A549 (cell line): ENCODE data around the gene PPHLN1. TPM values are rescaled to one million over a fixed set of nuclear protein-coding genes. Genes with fewer than 3 reads are reported as not detected.

ENCODE experiments used
- ATAC-seq, 2 experiments: fragments of 200-7000 bp in 1 of 2; fragments of >200 bp in 1 of 2; cut with Nextera tagmentation in 1 of 2; cut with Tn5 transposase in 1 of 2; 3 replicates each; pipeline versions ENCODE4 v1.8.0 to v1.9.1; 2018 to 2020; ENCODE audit warnings: mild to moderate bottlenecking in 1 of 2, moderate library complexity in 1 of 2
- CTCF ChIA-PET: fragments of 300-600 bp; sonication (Branson Sonifier 250); formaldehyde crosslinking; extraction: SDS; loops from one replicate; lab custom pipeline; 2021; ENCODE audit warnings: antibody characterized with exemption, inconsistent platforms; lab: Yijun Ruan, JAX
- POLR2A ChIA-PET: fragments of 350-600 bp; formaldehyde crosslinking; extraction: SDS; loops from one replicate; lab custom pipeline; 2021; ENCODE audit warnings: antibody characterized with exemption, inconsistent platforms; lab: Yijun Ruan, JAX
- DNase-seq, 2 experiments: peaks; one replicate each; pipeline versions ENCODE4 v3.0.0 to v3.0.0-alpha.2; 2011 to 2016; ENCODE audit warnings: low read depth in 1 of 2, low spot score in 1 of 2
- FAIRE-seq: peaks from 2 replicates; lab custom pipeline; 2011; peaks lifted over from hg19 to GRCh38; lab: Jason Lieb, UNC
- H3K27ac ChIP-seq, 2 experiments: fragments of >200 bp; sonication (Bioruptor Twin); formaldehyde crosslinking; 3 replicates each; pipeline ENCODE4 v1.5.1; 2016 to 2017
- H3K4me1 ChIP-seq: fragments of >200 bp; sonication (Bioruptor Twin); formaldehyde crosslinking; 3 replicates; pipeline ENCODE4 v1.6.1; 2016
- H3K4me2 ChIP-seq: fragments of >200 bp; sonication (Bioruptor Twin); formaldehyde crosslinking; 3 replicates; pipeline ENCODE4 v1.6.1; 2016
- H3K4me3 ChIP-seq: fragments of >200 bp; sonication (Bioruptor Twin); formaldehyde crosslinking; 3 replicates; pipeline ENCODE4 v1.5.1; 2016
- H3K9me3 ChIP-seq: fragments of >200 bp; sonication (Bioruptor Twin); formaldehyde crosslinking; 3 replicates; pipeline ENCODE4 v1.6.1; 2016
- BCL3 ChIP-seq: fragments of >200 bp; sonication (Bioruptor Twin); formaldehyde crosslinking; IDR thresholded peaks from 3 replicates; pipeline ENCODE4 v1.6.1; 2016
- CBX2 ChIP-seq: fragments of 200-600 bp; sonication (generic); IDR thresholded peaks from 2 replicates; pipeline ENCODE4 v1.6.1; 2016; ENCODE audit warnings: low read depth, mild to moderate bottlenecking, borderline replicate concordance
- CBX8 ChIP-seq: fragments of 200-600 bp; sonication (generic); IDR thresholded peaks from 2 replicates; pipeline ENCODE4 v1.6.1; 2016
- CHD4 ChIP-seq: fragments of 200-600 bp; sonication (generic); IDR thresholded peaks from 2 replicates; pipeline ENCODE4 v1.6.1; 2016; ENCODE audit warnings: antibody characterized with exemption, mild to moderate bottlenecking, borderline replicate concordance
- EHMT2 ChIP-seq: fragments of 200-600 bp; sonication (generic); IDR thresholded peaks from 2 replicates; pipeline ENCODE4 v1.6.1; 2016; ENCODE audit warnings: antibody characterized with exemption, low read depth, mild to moderate bottlenecking, moderate library complexity
- EP300 ChIP-seq, 2 experiments: fragments of >200 bp; sonication (Bioruptor Twin); formaldehyde crosslinking; IDR thresholded peaks; 2 replicates in 1 of 2; 3 replicates in 1 of 2; pipeline ENCODE4 v1.6.1; 2016 to 2017
- FOXS1 ChIP-seq: fragments of 250-450 bp; sonication (Bioruptor Pico); IDR thresholded peaks from 2 replicates; pipeline ENCODE4 v1.5.0; 2020; ENCODE audit warnings: mild to moderate bottlenecking, moderate library complexity
- HDAC2 ChIP-seq: fragments of 200-600 bp; sonication (generic); IDR thresholded peaks from 2 replicates; pipeline ENCODE4 v1.6.1; 2016
- HOXB5 ChIP-seq: fragments of 250-450 bp; sonication (Bioruptor Pico); IDR thresholded peaks from 2 replicates; pipeline ENCODE4 v1.5.0; 2020; ENCODE audit warnings: mild to moderate bottlenecking, moderate library complexity
- KDM1A ChIP-seq: fragments of 200-600 bp; sonication (generic); IDR thresholded peaks from 2 replicates; pipeline ENCODE4 v1.6.1; 2016; ENCODE audit warnings: low read depth, mild to moderate bottlenecking
- MAFK ChIP-seq: fragments of 450-650 bp; IDR thresholded peaks from 2 replicates; pipeline ENCODE4 v1.6.1; 2014; ENCODE audit not compliant: partially characterized antibody
- PHF8 ChIP-seq: fragments of 200-600 bp; sonication (generic); IDR thresholded peaks from 2 replicates; pipeline ENCODE4 v1.6.1; 2016; ENCODE audit warnings: low read depth, mild to moderate bottlenecking, antibody characterized with exemption, moderate library complexity, borderline replicate concordance
- SMC3 ChIP-seq: fragments of >200 bp; sonication (Bioruptor Twin); formaldehyde crosslinking; IDR thresholded peaks from 3 replicates; pipeline ENCODE4 v1.6.1; 2018; ENCODE audit warnings: inconsistent platforms
- TFCP2L1 ChIP-seq: fragments of 250-450 bp; sonication (Bioruptor Pico); IDR thresholded peaks from 2 replicates; pipeline ENCODE4 v1.5.0; 2021; ENCODE audit warnings: mild to moderate bottlenecking
- TP53 ChIP-seq: fragments of 250-450 bp; sonication (Bioruptor Pico); IDR thresholded peaks from 2 replicates; pipeline ENCODE4 v1.5.0; 2021; ENCODE audit warnings: mild to moderate bottlenecking, moderate library complexity
- WGBS: methylation state at CpG from one replicate; pipeline ENCODE4 v1.1.6; 2017; ENCODE audit errors: missing lambda C conversion rate; 5-methylcytosine and 5-hydroxymethylcytosine counted together
- polyA plus RNA-seq, 4 experiments: library from polyadenylated mRNA; depleted of rRNA in 3 of 4; stranded (reverse); fragments of >200 nt; fragmentation: RNase III in 1 of 4; extraction: RNeasy Plus Mini Kit Qiagen cat#74134 plus additional on column Dnase treatment in 1 of 4; gene quantifications; 2 replicates in 3 of 4; 3 replicates in 1 of 4; pipeline ENCODE4 v1.2.3, GENCODE V29; 2011 to 2017
- TF ChIP-seq, protein P1 (sequence below): fragments of >200 bp; sonication (Bioruptor Twin); formaldehyde crosslinking; IDR thresholded peaks from 3 replicates; pipeline ENCODE4 v1.5.1; 2016
- TF ChIP-seq, protein P2 (sequence below): fragments of 250-450 bp; sonication (Bioruptor Pico); IDR thresholded peaks from 2 replicates; pipeline ENCODE4 v1.5.0; 2021; ENCODE audit warnings: mild to moderate bottlenecking, moderate library complexity, borderline replicate concordance
- TF ChIP-seq, protein P3 (sequence below): fragments of >200 bp; sonication (Bioruptor Twin); formaldehyde crosslinking; IDR thresholded peaks from 2 replicates; pipeline ENCODE4 v1.6.1; 2016

PPHLN1 gene
- polyA plus RNA-seq, 2 of the 4 experiments (the other 2 are of a cell fraction), result 55.5 to 135 TPM

DNA sequence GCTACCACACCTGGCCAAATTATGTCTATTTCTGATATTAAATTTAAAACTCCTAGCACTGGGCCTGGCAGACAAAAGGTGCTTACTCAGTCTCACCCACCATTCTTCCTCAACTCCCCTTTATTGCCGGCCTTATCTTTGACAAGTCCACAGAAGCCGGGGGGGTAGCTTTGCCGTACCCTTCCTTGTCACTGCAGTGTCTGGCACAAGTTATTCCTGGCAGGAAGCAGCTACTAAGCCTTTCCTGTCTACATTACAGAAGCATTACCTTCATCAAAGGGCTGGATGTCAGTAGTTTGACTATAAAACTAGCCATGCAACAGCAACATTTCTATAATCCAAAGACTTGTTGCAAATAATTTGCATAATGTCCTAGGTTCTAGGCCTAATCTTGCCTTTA lies 136.5 kb downstream of the PPHLN1 start:
- ChIA-PET POLR2A (no interaction called here), CTCF (interaction anchor here (1.3 to 4.3 kb wide), 2 partner anchors 20 kb away, joined by 3 to 17 read pairs; no protein-coding TSS in a partner anchor)
- H3K4me2 ChIP-seq, result no peak overlapping the region
- H3K4me1 ChIP-seq, result no peaks in the 10 kb centered on the region
- FAIRE-seq (no peak), ATAC-seq (no peak), DNase-seq (no peak)
- TF ChIP-seq, protein P1, sequence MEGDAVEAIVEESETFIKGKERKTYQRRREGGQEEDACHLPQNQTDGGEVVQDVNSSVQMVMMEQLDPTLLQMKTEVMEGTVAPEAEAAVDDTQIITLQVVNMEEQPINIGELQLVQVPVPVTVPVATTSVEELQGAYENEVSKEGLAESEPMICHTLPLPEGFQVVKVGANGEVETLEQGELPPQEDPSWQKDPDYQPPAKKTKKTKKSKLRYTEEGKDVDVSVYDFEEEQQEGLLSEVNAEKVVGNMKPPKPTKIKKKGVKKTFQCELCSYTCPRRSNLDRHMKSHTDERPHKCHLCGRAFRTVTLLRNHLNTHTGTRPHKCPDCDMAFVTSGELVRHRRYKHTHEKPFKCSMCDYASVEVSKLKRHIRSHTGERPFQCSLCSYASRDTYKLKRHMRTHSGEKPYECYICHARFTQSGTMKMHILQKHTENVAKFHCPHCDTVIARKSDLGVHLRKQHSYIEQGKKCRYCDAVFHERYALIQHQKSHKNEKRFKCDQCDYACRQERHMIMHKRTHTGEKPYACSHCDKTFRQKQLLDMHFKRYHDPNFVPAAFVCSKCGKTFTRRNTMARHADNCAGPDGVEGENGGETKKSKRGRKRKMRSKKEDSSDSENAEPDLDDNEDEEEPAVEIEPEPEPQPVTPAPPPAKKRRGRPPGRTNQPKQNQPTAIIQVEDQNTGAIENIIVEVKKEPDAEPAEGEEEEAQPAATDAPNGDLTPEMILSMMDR, result no peak
- TF ChIP-seq TFCP2L1 (CRISPR knock-in tag), result no peak
- TF ChIP-seq TP53 (CRISPR knock-in tag), result no peak
- no peak for TF ChIP-seq CHD4
- TF ChIP-seq MAFK, result no peak
- H3K4me3 ChIP-seq, result no peak overlapping the region
- H3K27ac ChIP-seq, result no peak overlapping the region
- no peaks in the 10 kb centered on the region for H3K9me3 ChIP-seq
- WGBS, result 60% methylated on average over 3 of the region's 3 CpGs

GRCh38 chr12:42463671-42464070 lies 137.7 kb downstream of the PPHLN1 start:
- no peaks in the 10 kb centered on the region for H3K4me1 ChIP-seq
- H3K9me3 ChIP-seq, result no peaks in the 10 kb centered on the region
- ATAC-seq, result no peak
- DNase-seq, result no peak
- POLR2A ChIA-PET, result no interaction called here
- FAIRE-seq, result no peak
- no peak overlapping the region for H3K4me3 ChIP-seq
- no peak overlapping the region for H3K27ac ChIP-seq
- CTCF ChIA-PET, result interaction anchor here (4.3 kb wide), 1 partner anchor 19 kb away, joined by 17 read pairs; no protein-coding TSS in a partner anchor
- no peak for TF ChIP-seq KDM1A
- TF ChIP-seq CBX2, result no peak
- no peak for TF ChIP-seq HDAC2
- TF ChIP-seq, protein P2, sequence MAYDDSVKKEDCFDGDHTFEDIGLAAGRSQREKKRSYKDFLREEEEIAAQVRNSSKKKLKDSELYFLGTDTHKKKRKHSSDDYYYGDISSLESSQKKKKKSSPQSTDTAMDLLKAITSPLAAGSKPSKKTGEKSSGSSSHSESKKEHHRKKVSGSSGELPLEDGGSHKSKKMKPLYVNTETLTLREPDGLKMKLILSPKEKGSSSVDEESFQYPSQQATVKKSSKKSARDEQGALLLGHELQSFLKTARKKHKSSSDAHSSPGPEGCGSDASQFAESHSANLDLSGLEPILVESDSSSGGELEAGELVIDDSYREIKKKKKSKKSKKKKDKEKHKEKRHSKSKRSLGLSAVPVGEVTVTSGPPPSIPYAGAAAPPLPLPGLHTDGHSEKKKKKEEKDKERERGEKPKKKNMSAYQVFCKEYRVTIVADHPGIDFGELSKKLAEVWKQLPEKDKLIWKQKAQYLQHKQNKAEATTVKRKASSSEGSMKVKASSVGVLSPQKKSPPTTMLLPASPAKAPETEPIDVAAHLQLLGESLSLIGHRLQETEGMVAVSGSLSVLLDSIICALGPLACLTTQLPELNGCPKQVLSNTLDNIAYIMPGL, result no peak
- no peak for TF ChIP-seq TFCP2L1 (CRISPR knock-in tag)
- 95% methylated on average over 4 of the region's 4 CpGs for WGBS
- no peak overlapping the region for H3K4me2 ChIP-seq

DNA sequence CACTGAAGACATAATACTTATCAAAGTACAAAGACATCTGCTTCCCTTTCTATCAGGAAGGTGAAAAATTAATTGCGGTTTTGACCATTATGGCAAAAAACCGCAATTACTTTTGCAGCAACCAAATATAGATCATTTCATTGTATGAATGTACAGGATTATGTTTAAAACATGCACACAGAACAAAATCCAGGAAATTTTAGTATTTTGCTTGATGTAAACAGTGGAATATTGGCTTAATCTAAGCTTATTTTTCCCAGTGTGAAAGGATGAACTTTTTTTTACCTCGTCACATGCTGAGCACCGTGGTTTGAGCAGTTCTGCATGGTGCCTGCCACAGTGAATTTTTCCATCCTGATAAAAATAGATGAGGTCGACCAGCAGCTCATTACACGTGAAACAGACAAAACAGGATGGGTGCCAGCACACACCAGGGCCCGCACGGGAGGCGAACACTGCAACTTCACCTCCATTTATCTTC lies 142.4 kb downstream of the PPHLN1 start:
- 77% methylated on average over 9 of the region's 9 CpGs for WGBS
- POLR2A ChIA-PET, result no interaction called here

More for the DNA sequence above, 142.4 kb downstream of the PPHLN1 start:
- FAIRE-seq, result no peak
- no peak overlapping the region for H3K4me2 ChIP-seq
- CTCF ChIA-PET, result interaction anchor here (8.3 kb wide), 1 partner anchor 13 kb away, joined by 64 read pairs; no protein-coding TSS in a partner anchor
- no peak for DNase-seq
- no peak overlapping the region for H3K4me3 ChIP-seq
- no peak for TF ChIP-seq PHF8
- TF ChIP-seq, protein P1, result no peak
- TF ChIP-seq EP300 (IDR thresholded peaks at IDR 0.05), result no peak
- TF ChIP-seq BCL3, result no peak
- no peak for TF ChIP-seq HOXB5 (CRISPR knock-in tag)
- TF ChIP-seq HDAC2, result no peak
- TF ChIP-seq FOXS1 (CRISPR knock-in tag), result no peak
- TF ChIP-seq CBX8, result no peak
- no peak for TF ChIP-seq SMC3
- TF ChIP-seq EHMT2, result no peak
- TF ChIP-seq, protein P3, sequence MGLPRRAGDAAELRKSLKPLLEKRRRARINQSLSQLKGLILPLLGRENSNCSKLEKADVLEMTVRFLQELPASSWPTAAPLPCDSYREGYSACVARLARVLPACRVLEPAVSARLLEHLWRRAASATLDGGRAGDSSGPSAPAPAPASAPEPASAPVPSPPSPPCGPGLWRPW, result no peak
- H3K4me1 ChIP-seq, result peaks cover 2% of the 10 kb centered on the region; the same call in 1 of the 3 replicates
- no peak overlapping the region for H3K27ac ChIP-seq
- no peaks in the 10 kb centered on the region for H3K9me3 ChIP-seq
- no peak for ATAC-seq
